ENCODE results near the gene PPP2R2C. TPM values are rescaled to one million over a fixed set of nuclear protein-coding genes. Genes with fewer than 3 reads are reported as not detected.

Gene PPP2R2C
- total RNA-seq, 1 experiment from 2014 or later: 32.9 TPM

DNA sequence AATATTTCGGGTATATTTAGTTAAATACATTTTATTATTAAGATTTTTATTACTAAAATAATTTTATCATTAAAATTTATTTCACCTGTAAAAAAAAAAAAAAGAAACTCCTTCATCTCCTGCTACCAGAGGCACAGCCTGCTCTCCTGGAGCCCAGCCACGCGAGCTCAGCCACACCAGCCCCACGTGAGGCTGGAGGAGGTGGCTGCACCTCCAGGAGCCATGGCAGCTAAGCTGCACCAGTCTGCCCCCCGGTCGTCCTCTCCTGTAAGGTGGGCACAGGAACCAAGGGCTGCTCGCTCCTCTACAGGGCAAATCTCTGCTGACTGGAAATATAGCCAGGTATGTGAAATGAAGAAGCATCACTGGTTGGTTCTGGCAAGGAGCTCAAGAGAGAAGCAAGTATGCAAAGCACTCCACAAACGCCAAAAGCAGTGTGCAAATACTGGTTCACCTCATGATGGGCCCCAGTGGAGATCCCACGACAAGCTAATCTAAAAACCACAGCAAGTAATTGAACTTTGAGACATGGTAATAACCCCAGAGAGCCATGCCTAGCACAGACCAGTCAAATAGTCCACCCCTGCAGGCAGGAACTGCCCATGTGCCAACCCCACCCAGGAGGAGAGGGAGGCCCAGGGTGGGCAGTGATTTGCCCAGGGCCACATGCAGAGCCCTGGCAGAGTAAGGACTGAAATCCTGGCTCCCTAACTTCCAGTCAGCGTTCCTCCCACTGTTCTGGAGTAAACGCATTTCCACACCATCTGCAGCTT lies 112.7 kb downstream of the PPP2R2C start:
- Histone ChIP-seq H3K27me3 (ENCODE audit: insufficient read depth, low read length) (0 out of 2 replicates have a peak, but pooled peaks cover 3% of the 10 kb centered on the region), H3K4me1 (ENCODE audit: control insufficient read depth in 1 of 2, insufficient read depth in 2 of 2, low read length in 2 of 2) (no peaks in the 10 kb centered on the region), H3K4me2 (ENCODE audit: low read length) (no peak overlapping the region), H3K36me3 (ENCODE audit: control insufficient read depth in 1 of 2, insufficient read depth in 2 of 2, low read length in 2 of 2) (no peaks in the 10 kb centered on the region), H3K79me2 (ENCODE audit: insufficient read depth, low read length) (no peaks in the 10 kb centered on the region), H3K9me3 (ENCODE audit: control insufficient read depth in 1 of 2, insufficient read depth in 1 of 2, low read depth in 1 of 2, low read length in 2 of 2) (no peaks in the 10 kb centered on the region), H3K27ac (ENCODE audit: low read depth, low read length) (no peak overlapping the region), H4K20me1 (ENCODE audit: insufficient read depth) (no peaks in the 10 kb centered on the region), H3K9ac (ENCODE audit: low read length) (no peak overlapping the region), H3K9me2 (ENCODE audit: insufficient read depth) (no peaks in the 10 kb centered on the region), H2AFZ (ENCODE audit: low read depth, low read length, poor library complexity, severe bottlenecking) (no peak overlapping the region), H3K4me3 (replicated peaks in 1 of 2; ENCODE audit: low read depth in 1 of 2, low read length in 2 of 2) (no peak overlapping the region)
- TF ChIP-seq EZH2 (IDR thresholded peaks at IDR 0.05): no peak
- TF ChIP-seq, protein P1, sequence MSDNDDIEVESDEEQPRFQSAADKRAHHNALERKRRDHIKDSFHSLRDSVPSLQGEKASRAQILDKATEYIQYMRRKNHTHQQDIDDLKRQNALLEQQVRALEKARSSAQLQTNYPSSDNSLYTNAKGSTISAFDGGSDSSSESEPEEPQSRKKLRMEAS (IDR thresholded peaks at IDR 0.05): no peak
- TF ChIP-seq CEBPB (IDR thresholded peaks at IDR 0.05; ENCODE audit: low read depth): no peak
- TF ChIP-seq CBX3 (IDR thresholded peaks at IDR 0.05; ENCODE audit: low read depth): no peak
- TF ChIP-seq RAD21 (IDR thresholded peaks at IDR 0.05; ENCODE audit: low read depth): no peak
- TF ChIP-seq, protein P2, sequence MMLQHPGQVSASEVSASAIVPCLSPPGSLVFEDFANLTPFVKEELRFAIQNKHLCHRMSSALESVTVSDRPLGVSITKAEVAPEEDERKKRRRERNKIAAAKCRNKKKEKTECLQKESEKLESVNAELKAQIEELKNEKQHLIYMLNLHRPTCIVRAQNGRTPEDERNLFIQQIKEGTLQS (IDR thresholded peaks at IDR 0.05): no peak
- TF ChIP-seq, protein P3, sequence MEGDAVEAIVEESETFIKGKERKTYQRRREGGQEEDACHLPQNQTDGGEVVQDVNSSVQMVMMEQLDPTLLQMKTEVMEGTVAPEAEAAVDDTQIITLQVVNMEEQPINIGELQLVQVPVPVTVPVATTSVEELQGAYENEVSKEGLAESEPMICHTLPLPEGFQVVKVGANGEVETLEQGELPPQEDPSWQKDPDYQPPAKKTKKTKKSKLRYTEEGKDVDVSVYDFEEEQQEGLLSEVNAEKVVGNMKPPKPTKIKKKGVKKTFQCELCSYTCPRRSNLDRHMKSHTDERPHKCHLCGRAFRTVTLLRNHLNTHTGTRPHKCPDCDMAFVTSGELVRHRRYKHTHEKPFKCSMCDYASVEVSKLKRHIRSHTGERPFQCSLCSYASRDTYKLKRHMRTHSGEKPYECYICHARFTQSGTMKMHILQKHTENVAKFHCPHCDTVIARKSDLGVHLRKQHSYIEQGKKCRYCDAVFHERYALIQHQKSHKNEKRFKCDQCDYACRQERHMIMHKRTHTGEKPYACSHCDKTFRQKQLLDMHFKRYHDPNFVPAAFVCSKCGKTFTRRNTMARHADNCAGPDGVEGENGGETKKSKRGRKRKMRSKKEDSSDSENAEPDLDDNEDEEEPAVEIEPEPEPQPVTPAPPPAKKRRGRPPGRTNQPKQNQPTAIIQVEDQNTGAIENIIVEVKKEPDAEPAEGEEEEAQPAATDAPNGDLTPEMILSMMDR (IDR thresholded peaks at IDR 0.05 in 2 of 3, conservative IDR thresholded peaks at IDR 0.05 in 1 of 3; ENCODE audit: borderline replicate concordance in 1 of 3, insufficient read depth in 1 of 3, low read depth in 2 of 3, low read length in 2 of 3): no peak
- TF ChIP-seq EGR1 (IDR thresholded peaks at IDR 0.05; ENCODE audit: low read depth): no peak
- TF ChIP-seq EZH2phosphoT487 (IDR thresholded peaks at IDR 0.05; ENCODE audit: borderline replicate concordance): no peak
- TF ChIP-seq ZNF274 (IDR thresholded peaks at IDR 0.05; ENCODE audit: low read depth, low read length): no peak
- TF ChIP-seq, protein P4, sequence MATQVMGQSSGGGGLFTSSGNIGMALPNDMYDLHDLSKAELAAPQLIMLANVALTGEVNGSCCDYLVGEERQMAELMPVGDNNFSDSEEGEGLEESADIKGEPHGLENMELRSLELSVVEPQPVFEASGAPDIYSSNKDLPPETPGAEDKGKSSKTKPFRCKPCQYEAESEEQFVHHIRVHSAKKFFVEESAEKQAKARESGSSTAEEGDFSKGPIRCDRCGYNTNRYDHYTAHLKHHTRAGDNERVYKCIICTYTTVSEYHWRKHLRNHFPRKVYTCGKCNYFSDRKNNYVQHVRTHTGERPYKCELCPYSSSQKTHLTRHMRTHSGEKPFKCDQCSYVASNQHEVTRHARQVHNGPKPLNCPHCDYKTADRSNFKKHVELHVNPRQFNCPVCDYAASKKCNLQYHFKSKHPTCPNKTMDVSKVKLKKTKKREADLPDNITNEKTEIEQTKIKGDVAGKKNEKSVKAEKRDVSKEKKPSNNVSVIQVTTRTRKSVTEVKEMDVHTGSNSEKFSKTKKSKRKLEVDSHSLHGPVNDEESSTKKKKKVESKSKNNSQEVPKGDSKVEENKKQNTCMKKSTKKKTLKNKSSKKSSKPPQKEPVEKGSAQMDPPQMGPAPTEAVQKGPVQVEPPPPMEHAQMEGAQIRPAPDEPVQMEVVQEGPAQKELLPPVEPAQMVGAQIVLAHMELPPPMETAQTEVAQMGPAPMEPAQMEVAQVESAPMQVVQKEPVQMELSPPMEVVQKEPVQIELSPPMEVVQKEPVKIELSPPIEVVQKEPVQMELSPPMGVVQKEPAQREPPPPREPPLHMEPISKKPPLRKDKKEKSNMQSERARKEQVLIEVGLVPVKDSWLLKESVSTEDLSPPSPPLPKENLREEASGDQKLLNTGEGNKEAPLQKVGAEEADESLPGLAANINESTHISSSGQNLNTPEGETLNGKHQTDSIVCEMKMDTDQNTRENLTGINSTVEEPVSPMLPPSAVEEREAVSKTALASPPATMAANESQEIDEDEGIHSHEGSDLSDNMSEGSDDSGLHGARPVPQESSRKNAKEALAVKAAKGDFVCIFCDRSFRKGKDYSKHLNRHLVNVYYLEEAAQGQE (IDR thresholded peaks at IDR 0.05; ENCODE audit: low read depth): no peak
- no peak for TF ChIP-seq SP1 (IDR thresholded peaks at IDR 0.05; ENCODE audit: low read depth)
- TF ChIP-seq FOSL1 (IDR thresholded peaks at IDR 0.05; ENCODE audit: low read depth): no peak
- no peak for TF ChIP-seq JUND (IDR thresholded peaks at IDR 0.05)
- TF ChIP-seq POLR2AphosphoS5 (IDR thresholded peaks at IDR 0.05; ENCODE audit: low read depth, low read length): no peak
- no peak for TF ChIP-seq TCF7L2 (IDR thresholded peaks at IDR 0.05; ENCODE audit: borderline replicate concordance, extremely low read depth, insufficient read depth, insufficient read length)
- no peak for TF ChIP-seq YY1 (IDR thresholded peaks at IDR 0.05; ENCODE audit: extremely low read depth, insufficient replicate concordance, low read depth, low read length)
- TF ChIP-seq ELF1 (IDR thresholded peaks at IDR 0.05; ENCODE audit: borderline replicate concordance, low read depth): no peak
- DNase-seq (ENCODE audit: low read depth, low spot score): no peak
- intact Hi-C loops (cut with micrococcal nuclease): no loop called here
- RAD21 ChIA-PET (ENCODE audit: low non-redundant PET in 1 of 2, low total read pairs in 2 of 2, uncharacterized antibody in 2 of 2, unreplicated experiment in 2 of 2): no interaction called here
- ATAC-seq: no peak
- CTCF ChIA-PET: no interaction called here
- no TSS peak for BruUV-seq (replicated peaks)
- POLR2A ChIA-PET: no interaction called here

Measured in HCT116 (cell line).